HL-60 (cell line): Measurements from ENCODE around the gene ASB18.

Experiments
- GABPA ChIP-seq: IDR thresholded peaks from 2 replicates; pipeline ENCODE4 v1.6.1; 2012; ENCODE audit warnings: low read depth
- POLR2AphosphoS5 ChIP-seq: IDR thresholded peaks from 2 replicates; pipeline ENCODE4 v1.6.1; 2012; ENCODE audit warnings: low read depth
- REST ChIP-seq: IDR thresholded peaks from 2 replicates; pipeline ENCODE4 v1.6.1; 2012; ENCODE audit warnings: low read depth; ENCODE audit not compliant: insufficient replicate concordance
- SPI1 ChIP-seq: IDR thresholded peaks from 2 replicates; pipeline ENCODE4 v1.6.1; 2012; ENCODE audit warnings: low read depth, mild to moderate bottlenecking, borderline replicate concordance
- TF ChIP-seq, protein P1 (sequence below): IDR thresholded peaks from one replicate; pipeline ENCODE4 v1.5.1; 2011; ENCODE audit warnings: low read length, control low read depth, inconsistent platforms; ENCODE audit not compliant: insufficient read depth

DNA sequence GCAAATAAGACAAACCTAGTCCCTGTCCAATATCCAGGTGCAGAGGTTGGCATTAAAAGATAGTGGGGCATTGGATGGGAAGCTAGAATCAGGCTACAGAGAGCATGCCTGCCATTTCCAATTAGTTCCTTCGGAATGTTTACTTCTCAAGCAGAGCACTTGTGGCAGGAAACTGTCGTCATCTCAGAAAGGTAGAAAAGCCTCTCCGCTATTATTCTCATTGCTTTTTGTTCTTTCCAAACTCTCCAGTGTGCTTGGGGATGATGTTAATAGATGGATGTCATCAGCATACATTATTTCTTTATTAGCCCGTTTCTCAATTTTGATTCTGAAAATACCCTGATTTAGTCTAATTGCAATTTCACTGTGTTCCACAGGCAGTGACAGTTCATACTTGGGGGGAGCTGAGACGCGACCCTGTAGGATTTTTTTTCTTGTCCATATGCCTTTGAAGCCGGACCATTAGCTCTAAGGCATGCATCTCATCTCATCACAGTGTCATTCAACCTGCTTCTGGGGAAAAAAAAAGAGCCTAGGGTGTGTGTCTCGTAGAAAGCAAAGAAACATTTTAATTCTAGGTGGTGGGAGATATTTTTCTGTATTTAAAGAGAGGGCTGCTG is 7.7 kb downstream of the ASB18 start:
- TF ChIP-seq REST: no peak
- no peak for TF ChIP-seq POLR2AphosphoS5
- TF ChIP-seq GABPA: no peak
- TF ChIP-seq, protein P1, sequence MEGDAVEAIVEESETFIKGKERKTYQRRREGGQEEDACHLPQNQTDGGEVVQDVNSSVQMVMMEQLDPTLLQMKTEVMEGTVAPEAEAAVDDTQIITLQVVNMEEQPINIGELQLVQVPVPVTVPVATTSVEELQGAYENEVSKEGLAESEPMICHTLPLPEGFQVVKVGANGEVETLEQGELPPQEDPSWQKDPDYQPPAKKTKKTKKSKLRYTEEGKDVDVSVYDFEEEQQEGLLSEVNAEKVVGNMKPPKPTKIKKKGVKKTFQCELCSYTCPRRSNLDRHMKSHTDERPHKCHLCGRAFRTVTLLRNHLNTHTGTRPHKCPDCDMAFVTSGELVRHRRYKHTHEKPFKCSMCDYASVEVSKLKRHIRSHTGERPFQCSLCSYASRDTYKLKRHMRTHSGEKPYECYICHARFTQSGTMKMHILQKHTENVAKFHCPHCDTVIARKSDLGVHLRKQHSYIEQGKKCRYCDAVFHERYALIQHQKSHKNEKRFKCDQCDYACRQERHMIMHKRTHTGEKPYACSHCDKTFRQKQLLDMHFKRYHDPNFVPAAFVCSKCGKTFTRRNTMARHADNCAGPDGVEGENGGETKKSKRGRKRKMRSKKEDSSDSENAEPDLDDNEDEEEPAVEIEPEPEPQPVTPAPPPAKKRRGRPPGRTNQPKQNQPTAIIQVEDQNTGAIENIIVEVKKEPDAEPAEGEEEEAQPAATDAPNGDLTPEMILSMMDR: no peak
- TF ChIP-seq SPI1: no peak
